H1 (cell line): Measurements from ENCODE around the gene MTCL3.

Source experiments
- BCL11A ChIP-seq, 2 experiments: IDR thresholded peaks; one replicate each; pipeline ENCODE4 v1.6.1; 2011; ENCODE audit warnings: low read depth in 2 of 2, low read length in 2 of 2, mild to moderate bottlenecking in 2 of 2
- CBX5 ChIP-seq: fragments of 300-800, 300-1000 bp; sonication (generic); IDR thresholded peaks from 2 replicates; pipeline ENCODE4 v1.7.1; 2016; ENCODE audit warnings: antibody characterized with exemption, low read length, low read depth
- JUND ChIP-seq: IDR thresholded peaks from 2 replicates; pipeline ENCODE4 v1.6.1; 2011; ENCODE audit warnings: mild to moderate bottlenecking, improper control_type of control experiment, low read length
- RBBP5 ChIP-seq: IDR thresholded peaks from 2 replicates; pipeline ENCODE4 v1.7.1; 2012; ENCODE audit warnings: low read depth, mild to moderate bottlenecking, inconsistent platforms, low read length, moderate library complexity, borderline replicate concordance
- SIN3A ChIP-seq, 2 experiments: IDR thresholded peaks in 1 of 2; conservative IDR thresholded peaks in 1 of 2; 2 replicates each; pipeline ENCODE4 v1.6.1; 2011 to 2012; ENCODE audit warnings: low read length in 2 of 2, improper control_type of control experiment in 1 of 2, low read depth in 1 of 2, mild to moderate bottlenecking in 1 of 2
- TAF1 ChIP-seq: IDR thresholded peaks from 2 replicates; pipeline ENCODE4 v1.6.1; 2011; ENCODE audit warnings: mild to moderate bottlenecking, low read depth, low read length

MTCL3 gene

GRCh38 chr6:127451388-127451787 is 67.7 kb downstream of the MTCL3 start (continued):
- TF ChIP-seq SIN3A (conservative IDR thresholded peaks at IDR 0.05 in 1 of 2, IDR thresholded peaks at IDR 0.05 in 1 of 2; ENCODE audit: low read depth in 1 of 2, low read length in 2 of 2) (no peak), TAF1 (no peak), BCL11A (IDR thresholded peaks at IDR 0.05; ENCODE audit: low read depth in 2 of 2, low read length in 2 of 2) (no peak), RBBP5 (no peak), JUND (no peak), CBX5 (no peak)
